Hypothalamus (tissue), 51 donors: ENCODE data around the gene NCOA1.
"Not testable (repeated sequence)": the region's sequence is repeated elsewhere in the genome, so short reads cannot be mapped to it uniquely, and the experiment has no call there.

ENCODE experiments used
- DNase-seq, 51 donors: peaks; one replicate each; lab custom pipeline; 2025; lab: John Stamatoyannopoulos, UW

NCOA1 gene

DNA sequence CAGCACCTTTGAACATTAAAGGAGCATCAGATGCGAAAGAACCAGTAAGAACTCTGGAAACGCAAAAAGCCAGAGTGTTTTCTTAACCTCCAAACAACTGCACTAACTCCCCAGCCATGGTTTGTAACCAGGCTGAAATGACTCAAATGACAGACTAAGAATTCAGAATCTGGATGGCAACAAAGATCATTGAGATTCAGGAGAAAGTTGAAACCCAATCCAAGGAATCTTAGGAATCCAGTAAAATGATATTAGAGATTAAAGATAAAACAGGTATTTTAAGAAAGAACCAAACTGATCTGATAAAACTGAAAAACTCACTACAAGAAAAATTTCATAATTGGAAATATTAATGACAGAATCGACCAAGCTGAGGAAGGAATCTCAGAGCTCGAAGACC, 185.4 kb downstream of the NCOA1 start:
- no peak for DNase-seq

DNA sequence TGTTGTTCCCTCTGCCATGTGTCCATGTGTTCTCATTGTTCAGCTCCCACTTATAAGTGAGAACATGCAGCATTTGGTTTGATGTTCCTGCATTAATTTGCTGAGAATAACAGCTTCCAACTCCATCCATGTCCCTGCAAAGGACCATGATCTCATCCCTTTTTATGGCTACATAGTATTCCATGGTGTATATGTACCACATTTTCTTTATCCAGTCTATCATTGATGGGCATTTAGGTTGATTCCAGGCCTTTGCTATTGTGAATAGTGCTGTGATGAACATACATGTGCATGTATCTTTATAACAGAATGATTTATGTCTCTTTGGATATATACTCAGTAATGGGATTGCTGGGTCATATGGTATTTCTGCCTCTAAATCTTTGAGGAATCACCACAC, 187.0 kb downstream of the NCOA1 start:
- not testable (repeated sequence) for DNase-seq

DNA sequence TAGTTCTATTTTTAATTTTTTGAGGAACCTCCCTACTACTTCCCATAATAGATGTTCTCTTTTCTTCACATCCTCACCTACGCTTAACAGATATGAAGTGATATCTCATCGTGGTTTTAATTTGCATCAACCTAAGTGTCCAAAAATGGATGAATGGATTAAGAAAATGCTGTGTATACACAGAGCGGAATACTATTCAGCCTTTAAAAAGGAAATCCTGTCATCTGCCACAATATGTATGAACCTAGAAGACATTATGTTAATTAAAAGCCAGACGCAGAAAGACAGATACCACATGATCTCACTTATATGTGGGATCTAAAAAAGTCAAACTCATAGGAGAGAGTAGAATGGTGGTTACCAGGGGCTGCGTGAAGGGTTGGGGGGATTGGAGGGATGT, 189.1 kb downstream of the NCOA1 start:
- no peak for DNase-seq

DNA sequence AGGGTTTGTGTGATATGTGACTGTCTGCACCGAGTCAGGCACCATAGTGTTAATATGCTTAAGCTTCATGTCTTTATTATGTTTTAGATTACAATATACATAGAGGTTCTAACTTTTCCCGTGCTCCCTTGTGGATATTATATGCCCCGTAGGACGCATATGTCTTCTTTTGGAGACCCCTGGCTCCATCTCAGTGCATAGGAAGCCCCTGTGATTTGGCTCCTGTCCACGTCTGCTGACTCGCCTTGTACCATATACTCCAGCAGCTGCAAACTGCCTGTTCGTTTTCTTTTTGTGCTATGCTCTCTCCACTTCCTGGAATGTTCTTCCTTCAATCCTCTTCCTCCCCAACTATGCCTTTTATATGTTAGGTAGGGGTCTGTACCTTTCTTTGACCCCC, 191.2 kb downstream of the NCOA1 start:
- DNase-seq, result no peak

DNA sequence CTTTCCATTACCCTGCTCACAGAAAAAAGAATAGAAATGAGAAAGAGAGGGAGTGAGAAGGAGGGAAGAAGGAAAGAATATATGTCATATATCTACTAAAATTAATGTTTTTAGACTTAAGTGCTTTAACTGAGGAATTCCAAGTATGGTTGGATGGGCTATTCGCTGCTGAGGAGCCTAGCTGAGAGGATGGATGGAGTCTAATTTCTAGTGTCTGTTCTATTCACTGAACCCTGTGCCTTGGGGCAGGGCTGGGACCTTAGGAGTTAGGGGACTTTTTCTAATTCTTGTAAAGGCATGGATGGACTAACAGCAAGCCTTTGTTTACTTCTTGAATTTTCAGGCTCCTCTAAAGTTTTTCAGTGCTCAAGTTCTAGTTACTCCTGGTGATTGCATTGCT, 192.4 kb downstream of the NCOA1 start:
- DNase-seq, result no peak

DNA sequence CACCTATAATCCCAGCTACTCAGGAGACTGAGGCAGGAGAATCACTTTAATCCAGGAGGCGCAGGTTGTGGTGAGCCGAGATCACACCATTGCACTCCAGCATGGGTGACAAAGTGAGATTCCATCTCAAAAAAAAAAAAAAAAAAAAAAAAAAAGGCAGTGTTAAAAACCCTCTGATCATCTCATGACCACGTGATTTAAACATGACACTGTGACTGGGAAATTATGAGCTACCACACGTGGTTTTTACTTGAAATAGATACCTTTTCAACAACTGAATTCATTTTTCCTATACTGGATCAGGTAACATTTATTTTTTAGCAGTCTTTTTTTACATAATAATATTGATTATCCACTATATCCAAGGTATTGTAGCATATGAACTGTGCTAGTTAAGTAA, 199.5 kb downstream of the NCOA1 start:
- no peak for DNase-seq

DNA sequence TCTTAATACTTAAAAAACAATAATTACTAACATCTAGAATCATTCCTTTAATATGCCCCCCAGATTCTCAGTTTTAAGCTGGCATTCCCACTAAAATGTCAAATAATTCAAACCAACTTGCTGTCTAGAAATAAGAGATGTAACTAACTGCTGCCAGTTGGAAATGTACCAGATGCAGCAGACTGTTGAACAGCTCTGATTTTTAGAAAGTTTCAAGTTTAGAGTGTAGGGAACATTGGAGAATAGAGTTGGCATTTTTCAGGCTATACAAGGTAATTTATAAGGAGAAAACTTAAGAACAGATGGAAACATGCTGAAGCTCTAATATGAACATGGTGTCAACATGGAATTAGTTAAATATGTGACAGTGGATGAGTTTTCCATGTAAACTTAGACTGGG, 200.8 kb downstream of the NCOA1 start:
- no peak for DNase-seq

DNA sequence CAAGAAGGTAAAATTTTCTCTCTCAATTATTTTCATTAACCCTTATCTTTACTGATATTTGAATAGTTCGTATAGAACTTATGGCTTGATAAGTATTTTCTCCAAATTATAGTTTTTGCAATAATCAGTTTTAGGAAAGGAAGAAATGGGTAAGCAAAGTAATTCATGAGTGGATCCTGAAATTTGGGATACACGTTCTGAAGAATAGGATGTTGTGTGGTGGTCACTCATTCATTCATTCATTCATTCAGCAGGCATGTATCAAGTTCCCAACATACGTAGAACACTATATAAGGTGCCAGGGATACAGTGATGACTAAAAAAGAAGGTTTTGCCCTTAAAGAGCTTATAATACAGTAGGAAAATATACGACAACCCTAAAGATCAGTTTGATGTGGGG, 206.7 kb downstream of the NCOA1 start:
- no peak for DNase-seq

DNA sequence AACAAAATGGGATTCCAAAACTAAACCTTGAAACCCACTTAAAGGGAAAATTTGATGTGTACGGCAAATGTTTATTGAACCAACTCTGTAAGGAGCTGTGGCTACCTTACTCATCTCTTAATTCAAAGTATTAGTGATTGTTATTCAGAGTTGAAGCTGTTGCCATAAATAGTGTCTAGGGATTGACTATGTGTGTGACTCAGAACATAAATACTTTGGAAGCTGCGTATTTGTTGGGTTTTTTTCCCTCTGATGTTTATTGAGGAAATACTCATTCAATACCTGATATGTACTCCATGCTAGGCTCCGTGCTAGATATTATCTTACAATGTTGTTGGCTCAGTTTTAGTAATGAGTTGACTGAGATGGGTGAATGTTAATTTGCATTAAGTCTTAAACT, 211.7 kb downstream of the NCOA1 start:
- no peak for DNase-seq

DNA sequence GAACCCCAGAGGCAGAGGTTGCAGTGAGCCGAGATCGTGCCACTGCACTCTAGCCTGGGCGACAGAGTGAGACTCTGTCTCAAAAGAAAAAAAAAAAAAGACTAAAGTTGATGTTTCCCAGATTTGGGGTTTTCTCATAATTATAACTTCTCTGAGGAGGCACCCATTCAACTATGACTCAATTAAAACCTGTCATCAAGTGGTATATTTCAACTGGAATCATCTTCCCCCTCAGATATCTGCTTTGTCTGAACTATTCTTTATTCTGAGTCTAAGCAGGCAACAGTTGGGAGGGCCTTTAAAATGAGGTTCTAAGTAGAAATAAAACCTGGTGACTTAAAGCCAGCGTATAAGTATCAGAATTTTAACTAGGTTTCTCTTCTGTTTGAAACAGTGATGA, 213.6 kb downstream of the NCOA1 start:
- DNase-seq, result no peak

DNA sequence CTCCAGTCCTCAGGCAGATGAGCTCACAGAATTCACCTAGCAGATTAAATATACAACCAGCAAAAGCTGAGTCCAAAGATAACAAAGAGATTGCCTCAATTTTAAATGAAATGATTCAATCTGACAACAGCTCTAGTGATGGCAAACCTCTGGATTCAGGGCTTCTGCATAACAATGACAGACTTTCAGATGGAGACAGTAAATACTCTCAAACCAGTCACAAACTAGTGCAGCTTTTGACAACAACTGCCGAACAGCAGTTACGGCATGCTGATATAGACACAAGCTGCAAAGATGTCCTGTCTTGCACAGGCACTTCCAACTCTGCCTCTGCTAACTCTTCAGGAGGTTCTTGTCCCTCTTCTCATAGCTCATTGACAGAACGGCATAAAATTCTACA, 216.1 kb downstream of the NCOA1 start:
- peak in 1 of 51 donors; percentile 23 for DNase-seq

DNA sequence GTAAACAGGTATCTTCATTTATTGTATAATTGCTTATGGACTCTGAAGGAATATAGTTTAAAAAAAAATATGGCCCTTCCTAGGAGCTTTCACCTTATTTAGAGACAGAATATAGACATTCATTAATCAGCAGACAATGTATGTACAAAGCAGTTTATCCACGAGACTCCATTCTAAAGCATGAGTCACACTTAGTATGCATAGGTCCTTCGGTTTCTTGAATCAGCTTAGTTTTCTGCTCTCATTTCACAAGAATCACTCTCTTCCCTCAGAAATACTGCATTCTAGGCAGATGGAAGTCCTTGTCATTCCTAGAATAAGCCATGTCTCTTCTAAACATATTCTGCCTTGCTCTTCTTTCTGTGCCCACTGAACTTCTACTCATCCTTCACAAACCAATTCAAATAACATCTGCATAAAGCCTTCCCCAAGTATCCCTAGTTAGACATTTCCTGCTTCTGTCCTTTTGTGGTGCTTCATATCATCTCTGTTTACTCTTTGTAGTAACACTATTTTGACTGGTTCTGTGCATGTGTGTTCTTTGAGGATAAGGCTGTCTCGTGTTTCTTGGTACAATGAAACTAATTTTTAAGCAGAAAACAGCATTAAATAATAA, 217.6 kb downstream of the NCOA1 start:
- no peak for DNase-seq

DNA sequence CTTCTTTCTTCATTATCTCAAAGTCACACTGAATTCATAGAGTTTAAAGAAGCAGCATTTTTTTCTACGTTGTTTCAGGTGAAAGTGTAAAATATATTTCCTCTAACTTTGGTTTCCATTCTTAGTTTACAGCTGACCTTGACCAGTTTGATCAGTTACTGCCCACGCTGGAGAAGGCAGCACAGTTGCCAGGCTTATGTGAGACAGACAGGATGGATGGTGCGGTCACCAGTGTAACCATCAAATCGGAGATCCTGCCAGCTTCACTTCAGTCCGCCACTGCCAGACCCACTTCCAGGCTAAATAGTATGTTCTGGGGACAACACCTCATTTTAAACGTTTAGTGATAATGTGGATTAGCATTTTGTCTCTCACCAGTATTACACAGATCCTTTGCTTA, 219.8 kb downstream of the NCOA1 start:
- no peak for DNase-seq

DNA sequence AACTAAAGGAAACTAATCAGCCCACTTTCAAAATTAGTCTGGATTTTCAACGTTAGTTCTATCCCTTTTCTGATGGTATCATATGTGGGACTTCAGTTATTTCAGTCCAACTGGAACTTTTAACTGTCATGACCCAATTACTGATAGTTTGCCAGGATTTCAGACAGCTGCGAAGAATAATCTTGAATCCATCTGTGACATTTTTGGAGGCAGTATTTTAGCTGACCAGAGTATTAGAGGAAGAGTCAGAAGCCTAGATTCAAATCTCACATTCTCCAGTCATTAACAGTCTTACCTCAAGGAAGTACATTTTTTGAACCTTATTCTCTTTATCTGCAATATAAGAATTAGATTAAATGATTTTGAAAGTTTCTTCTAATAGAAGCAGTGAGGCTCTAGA, 220.8 kb downstream of the NCOA1 start:
- no peak for DNase-seq

DNA sequence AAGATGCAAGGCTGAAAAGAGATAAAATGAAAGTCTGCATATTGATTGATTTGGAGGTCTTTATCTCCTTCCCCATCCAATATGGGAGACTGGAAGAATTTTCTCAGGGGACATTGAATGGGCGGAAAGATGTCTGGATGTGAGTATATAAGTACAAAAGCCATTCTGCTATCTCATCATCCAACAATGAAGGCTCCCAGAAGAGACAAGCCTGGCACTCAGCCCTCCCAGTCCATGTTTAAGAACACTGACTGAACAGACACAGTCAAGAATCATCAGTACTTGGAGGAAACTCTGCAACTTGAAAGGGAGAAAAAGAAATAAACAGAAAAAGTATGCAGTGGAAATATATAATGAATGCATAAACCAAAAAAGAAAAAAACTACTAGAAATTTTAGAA, 221.2 kb downstream of the NCOA1 start:
- no peak for DNase-seq

DNA sequence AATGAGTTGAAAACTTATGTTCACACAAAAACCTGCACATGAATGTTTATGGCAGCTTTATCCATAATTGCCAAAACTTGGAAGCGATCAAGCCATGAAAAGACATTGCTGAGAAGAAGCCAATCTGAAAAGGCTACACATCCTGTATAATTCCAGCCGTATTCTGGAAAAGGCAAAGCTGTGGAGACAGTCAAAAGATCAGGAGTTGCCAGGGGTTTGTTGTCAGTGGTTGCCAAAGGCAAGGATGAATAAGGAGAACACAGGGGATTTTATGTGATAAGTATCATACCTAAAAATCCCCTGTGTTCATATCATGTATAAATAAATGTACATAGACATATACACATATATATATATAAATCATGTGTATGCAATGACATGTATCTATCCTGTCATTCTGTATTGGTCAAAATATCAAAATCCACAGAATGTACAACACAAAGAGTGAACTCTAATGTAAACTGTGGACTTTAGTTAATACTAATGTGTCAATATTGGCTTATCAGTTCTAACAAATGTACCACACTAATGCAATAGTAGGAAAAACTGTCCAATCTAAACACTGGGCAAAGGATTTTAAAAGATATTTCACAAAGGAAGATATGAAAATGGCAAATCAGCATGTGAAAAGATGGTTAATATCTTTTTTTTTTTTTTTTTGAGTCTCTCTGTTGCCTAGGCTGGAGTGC, 226.4 kb downstream of the NCOA1 start:
- DNase-seq, result no peak

DNA sequence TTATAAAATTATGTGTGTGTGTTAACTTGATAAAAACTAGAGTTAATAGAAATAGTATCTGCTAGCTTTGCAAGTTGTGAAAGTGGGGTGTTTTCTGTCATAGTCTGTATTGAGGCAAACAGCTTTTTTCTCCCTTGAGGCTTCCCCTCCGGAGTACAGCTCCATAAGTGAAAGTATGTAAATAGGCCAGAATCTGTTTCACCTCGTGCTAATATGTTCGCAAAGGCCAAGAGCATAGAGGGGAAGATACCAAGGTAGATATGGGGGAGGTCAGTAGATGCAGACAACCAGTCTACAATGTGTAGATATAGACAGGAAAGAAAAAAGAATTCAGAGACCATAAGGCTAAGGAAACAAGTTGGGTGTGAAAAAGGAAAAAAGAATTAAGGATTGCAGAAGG, 229.3 kb downstream of the NCOA1 start:
- DNase-seq, result no peak

DNA sequence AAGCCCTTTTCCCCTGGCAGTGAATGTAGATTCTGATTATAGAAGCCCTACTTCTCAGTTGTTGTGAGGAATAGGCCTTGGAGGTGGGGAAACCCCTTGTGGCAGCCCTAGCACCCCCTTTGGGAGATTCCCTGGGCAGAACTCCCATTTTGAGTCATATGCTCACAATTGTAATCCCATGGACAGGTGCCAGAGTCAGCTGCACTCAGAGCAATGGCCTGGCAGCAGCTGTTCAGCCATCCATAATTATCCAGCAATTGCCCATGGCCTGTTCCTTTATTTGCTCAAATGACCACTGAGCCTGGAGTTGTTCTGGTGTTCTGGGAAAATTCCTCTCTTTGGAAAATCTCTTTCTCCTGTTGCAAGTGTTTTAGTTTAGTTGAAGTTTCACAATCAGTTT, 230.4 kb downstream of the NCOA1 start:
- DNase-seq, result peak in 50 of 51 donors; percentile 9 to 93 (median 74)

DNA sequence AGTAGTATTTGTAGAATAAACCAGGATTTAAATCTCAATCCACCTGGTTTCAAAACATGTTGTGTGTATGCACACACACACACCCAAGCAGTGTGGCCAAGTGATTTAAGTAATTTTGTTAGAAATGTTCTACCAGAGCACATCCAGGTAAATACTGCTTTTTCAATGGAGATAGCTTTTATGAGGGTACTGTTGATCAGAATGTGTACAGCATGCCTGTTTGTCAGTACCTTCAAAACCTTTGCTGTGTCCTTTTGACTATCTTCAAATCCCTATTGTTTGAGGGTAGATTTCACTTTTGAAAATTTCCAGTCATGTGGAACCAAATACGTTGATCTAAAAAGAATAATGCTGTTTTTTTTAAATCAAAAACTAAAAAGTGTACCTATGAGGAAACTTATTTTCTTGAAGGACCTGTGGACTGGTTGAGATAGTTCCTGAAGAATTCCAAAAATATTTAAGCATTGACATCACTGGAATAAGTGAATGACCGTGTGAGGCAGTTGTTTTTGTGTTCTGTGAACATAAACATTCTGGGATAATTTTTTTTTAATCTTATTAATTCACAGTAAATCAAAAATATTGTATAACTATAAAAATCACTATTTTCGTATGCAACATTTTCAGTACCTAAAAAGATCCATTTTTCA, 231.2 kb downstream of the NCOA1 start:
- no peak for DNase-seq

DNA sequence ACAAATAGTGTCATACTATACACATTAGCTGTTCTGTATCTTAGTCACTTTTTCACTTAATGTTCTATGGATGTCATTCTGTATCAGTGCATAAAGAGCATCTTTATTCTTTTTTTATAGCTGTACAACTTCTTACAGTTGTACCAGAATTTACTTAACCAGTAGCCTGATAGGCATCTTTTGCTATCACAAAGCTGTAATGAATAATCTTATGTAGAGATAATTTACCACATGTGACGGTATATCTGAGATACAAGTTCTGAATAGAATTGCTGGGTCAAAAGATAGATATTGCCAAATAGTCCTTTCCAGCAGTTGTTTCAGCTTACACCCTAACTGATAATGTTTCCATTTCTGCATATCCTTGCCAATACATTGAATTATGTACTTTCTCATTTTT, 232.1 kb downstream of the NCOA1 start:
- DNase-seq, result no peak

DNA sequence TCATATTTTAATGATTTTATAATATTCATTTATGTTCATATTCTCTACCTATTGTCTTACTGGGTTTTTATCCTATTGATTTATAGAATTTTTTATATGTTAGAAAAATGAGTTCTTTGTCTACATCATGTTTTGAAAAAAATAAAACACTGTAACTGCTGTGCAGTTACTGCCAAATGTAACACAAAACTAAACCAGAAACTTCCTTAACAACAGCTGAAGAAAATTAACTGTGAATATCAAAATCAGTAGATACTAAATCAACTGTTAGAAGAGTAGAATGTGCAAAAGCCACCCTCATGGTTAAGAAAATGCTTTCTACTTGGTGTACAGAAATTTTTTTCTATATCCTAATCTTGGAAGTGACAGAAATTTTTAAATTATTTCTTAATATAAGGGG, 232.6 kb downstream of the NCOA1 start:
- DNase-seq, result no peak

DNA sequence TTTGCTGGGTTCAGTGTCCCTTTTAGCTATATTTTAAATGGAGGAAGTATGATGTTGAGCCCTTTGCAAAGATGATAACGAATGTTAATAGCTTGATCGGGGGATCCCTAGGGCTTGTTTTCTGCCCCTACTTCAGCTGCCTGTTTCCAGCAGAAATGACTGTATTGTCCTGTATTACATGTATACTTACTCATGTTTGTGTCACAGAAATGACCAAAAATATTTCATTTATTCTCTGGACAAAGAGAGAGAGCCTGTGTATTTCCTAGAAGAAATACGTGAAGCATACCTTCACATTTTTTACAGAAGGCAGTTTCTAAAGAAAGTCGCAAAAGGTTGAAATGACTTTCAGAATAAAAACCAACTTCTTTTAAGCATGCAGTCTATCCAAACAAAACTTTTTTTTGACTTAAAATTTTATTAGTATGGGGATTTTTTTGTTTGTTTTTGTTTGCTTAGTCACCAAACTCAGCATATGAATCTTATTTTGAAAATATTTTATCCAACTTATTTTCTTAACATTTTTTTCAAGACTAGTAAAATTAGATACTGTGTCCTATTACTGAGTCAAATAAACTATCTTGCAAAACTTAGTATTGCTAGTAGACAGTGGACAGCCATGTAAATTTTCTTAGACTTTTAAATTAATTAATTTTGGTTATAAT, 233.2 kb downstream of the NCOA1 start:
- DNase-seq, result no peak
